HepG2 (cell line): ENCODE data around the gene RAI14. TPM values are rescaled to one million over a fixed set of nuclear protein-coding genes. Genes with fewer than 3 reads are reported as not detected.

Experiments used
- ATAC-seq: fragments of 200-7000 bp; cut with Tn5 transposase; 3 replicates; pipeline ENCODE4 v1.9.1; 2020; ENCODE audit warnings: mild to moderate bottlenecking, moderate library complexity
- BruUV-seq: library from RNA; stranded (reverse); fragments of 400-500 nt; replicated peaks from 2 replicates; lab custom pipeline; 2021; lab: Mats Ljungman, UMichigan
- CTCF ChIA-PET: fragments of 300-600 bp; formaldehyde crosslinking; extraction: SDS; loops from one replicate; lab custom pipeline; 2021; ENCODE audit warnings: low total read pairs, inconsistent platforms, low intra/inter-chr PET ratio; lab: Yijun Ruan, JAX
- POLR2A ChIA-PET: fragments of 350-600 bp; sonication (Branson Sonifier 250); formaldehyde crosslinking; loops from one replicate; lab custom pipeline; 2020; ENCODE audit warnings: antibody characterized with exemption, inconsistent platforms; lab: Yijun Ruan, JAX
- DNase-seq: peaks from one replicate; pipeline ENCODE4 v3.0.0-alpha.2; 2015; ENCODE audit warnings: low spot score
- FAIRE-seq: peaks from 3 replicates; lab custom pipeline; 2011; peaks lifted over from hg19 to GRCh38; lab: Jason Lieb, UNC
- H2AFZ ChIP-seq: one replicate; pipeline ENCODE4 v1.6.1; 2011; ENCODE audit warnings: low read length, inconsistent platforms
- H3K27ac ChIP-seq: fragments of 300-600 bp; 3 replicates; pipeline ENCODE4 v1.8.0; 2011; ENCODE audit warnings: mixed run types, mild to moderate bottlenecking, mixed read lengths, low read length, inconsistent platforms; ENCODE audit not compliant: insufficient read depth; ENCODE audit errors: extremely low read length
- H3K27me3 ChIP-seq, 2 experiments: fragments of 200-600 bp in 1 of 2; 2 replicates in 1 of 2; 3 replicates in 1 of 2; pipeline versions ENCODE4 v1.6.0 to v1.8.0; 2011; ENCODE audit warnings: low read length in 2 of 2, mild to moderate bottlenecking in 2 of 2, moderate library complexity in 2 of 2, inconsistent platforms in 1 of 2; ENCODE audit not compliant: insufficient read depth in 2 of 2, control insufficient read depth in 1 of 2
- H3K36me3 ChIP-seq, 2 experiments: fragments of 200-600 bp in 1 of 2; replicated peaks in 1 of 2; 2 replicates in 1 of 2; 3 replicates in 1 of 2; pipeline versions ENCODE4 v1.5.1 to v1.8.0; 2011; ENCODE audit warnings: low read length in 2 of 2, inconsistent platforms in 1 of 2; ENCODE audit not compliant: insufficient read depth in 2 of 2, control insufficient read depth in 1 of 2
- H3K4me1 ChIP-seq: 2 replicates; pipeline ENCODE4 v1.5.1; 2012; ENCODE audit warnings: low read length, inconsistent platforms; ENCODE audit not compliant: insufficient read depth
- H3K4me2 ChIP-seq: 2 replicates; pipeline ENCODE4 v1.6.0; 2011; ENCODE audit warnings: low read depth, low read length, inconsistent platforms
- H3K4me3 ChIP-seq, 3 experiments: fragments of 200-600 bp in 1 of 3; sonication (generic), shearing (Covaris generic) in 1 of 3; replicated peaks in 1 of 3; 2 replicates each; pipeline ENCODE4 v1.5.1; 2011 to 2016; ENCODE audit warnings: low read length in 3 of 3, inconsistent platforms in 2 of 3, low read depth in 2 of 3, mild to moderate bottlenecking in 2 of 3, control low read depth in 1 of 3, mixed read lengths in 1 of 3; ENCODE audit not compliant: insufficient read depth in 1 of 3
- H3K79me2 ChIP-seq: one replicate; pipeline ENCODE4 v1.6.1; 2011; ENCODE audit warnings: low read length, inconsistent platforms; ENCODE audit not compliant: insufficient read depth
- H3K9ac ChIP-seq: 2 replicates; pipeline ENCODE4 v1.6.0; 2011; ENCODE audit warnings: mild to moderate bottlenecking, low read depth, low read length, inconsistent platforms; ENCODE audit not compliant: insufficient read depth
- H3K9me3 ChIP-seq: 2 replicates; pipeline ENCODE4 v1.5.1; 2012; ENCODE audit warnings: mild to moderate bottlenecking, low read length
- H4K20me1 ChIP-seq: 2 replicates; pipeline ENCODE4 v1.6.0; 2011; ENCODE audit warnings: inconsistent platforms, mild to moderate bottlenecking, low read length, moderate library complexity; ENCODE audit not compliant: insufficient read depth
- CEBPB ChIP-seq: IDR thresholded peaks from 2 replicates; pipeline ENCODE4 v1.6.1; 2011; ENCODE audit warnings: low read depth, low read length, improper control_type of control experiment, borderline replicate concordance
- CEBPG ChIP-seq: IDR thresholded peaks from 2 replicates; pipeline ENCODE4 v1.6.1; 2016
- EZH2 ChIP-seq: conservative IDR thresholded peaks from 2 replicates; pipeline ENCODE4 v1.6.1; 2012; ENCODE audit warnings: mild to moderate bottlenecking, low read depth, low read length, moderate library complexity
- KDM3A ChIP-seq: IDR thresholded peaks from 2 replicates; pipeline ENCODE4 v1.6.1; 2018; ENCODE audit warnings: low read depth, missing compliant biosample characterization
- MZF1 ChIP-seq: sonication (generic); formaldehyde crosslinking; IDR thresholded peaks from 2 replicates; pipeline ENCODE4 v1.8.1; 2023; ENCODE audit warnings: mild to moderate bottlenecking, missing genetic modification reagents, borderline replicate concordance
- SOX13 ChIP-seq, 3 experiments: fragments of 450-650 bp in 1 of 3; sonication (generic) in 1 of 3; formaldehyde crosslinking in 1 of 3; IDR thresholded peaks in 2 of 3; conservative IDR thresholded peaks in 1 of 3; 2 replicates each; pipeline versions ENCODE4 v1.5.0 to v1.6.1; 2016 to 2020; ENCODE audit warnings: antibody characterized with exemption in 1 of 3, mild to moderate bottlenecking in 1 of 3, missing compliant biosample characterization in 1 of 3, missing genetic modification reagents in 1 of 3, moderate library complexity in 1 of 3
- ZFY ChIP-seq: sonication (generic); formaldehyde crosslinking; IDR thresholded peaks from 2 replicates; pipeline ENCODE4 v1.4.0; 2020; ENCODE audit warnings: missing genetic modification reagents
- ZNF431 ChIP-seq: sonication (generic); formaldehyde crosslinking; IDR thresholded peaks from 2 replicates; pipeline ENCODE4 v1.9.0; 2022; ENCODE audit warnings: missing genetic modification reagents, low read depth, mild to moderate bottlenecking, borderline replicate concordance
- WGBS: methylation state at CpG from one replicate; pipeline ENCODE4 v1.1.6; 2017; ENCODE audit warnings: low lambda C conversion rate; 5-methylcytosine and 5-hydroxymethylcytosine counted together
- in situ Hi-C: cut with HindIII; loops from 2 replicates; pipeline ENCODE4 v1.10.0; 2017; ENCODE audit warnings: low pct_unique_long_range_greater_than_20kb; ENCODE audit not compliant: extremely low pct_ligation_motif_present
- intact Hi-C: fragments of 100-400 bp; cut with micrococcal nuclease; formaldehyde crosslinking; loops from one replicate; pipeline ENCODE4 v1.10.0; 2022; ENCODE audit not compliant: unreplicated experiment
- polyA plus RNA-seq, 8 experiments: library from polyadenylated mRNA; depleted of rRNA in 3 of 8; stranded (reverse) in 7 of 8; unstranded in 1 of 8; fragments of >200 nt; fragmentation: Illumina TruSeq in 4 of 8; extraction: Trizol in 4 of 8; gene quantifications; 2 replicates each; pipeline versions ENCODE4 v1.2.1 to v1.2.3, GENCODE V29; 2011 to 2016; ENCODE audit warnings: low read depth in 4 of 8, missing spikeins in 1 of 8, mixed read lengths in 1 of 8; ENCODE audit not compliant: insufficient read depth in 1 of 8
- total RNA-seq, 5 experiments: library from RNA; depleted of rRNA; stranded (reverse); fragments of >200 nt; fragmentation: Illumina TruSeq; extraction: Trizol; gene quantifications; 2 replicates each; pipeline ENCODE4 v1.2.3, GENCODE V29; 2016; ENCODE audit warnings: low read depth in 1 of 5
- TF ChIP-seq, protein P1 (sequence below): sonication (generic); formaldehyde crosslinking; IDR thresholded peaks from 2 replicates; pipeline ENCODE4 v1.4.0; 2020; ENCODE audit warnings: missing genetic modification reagents

RAI14 gene
- total and polyA plus RNA-seq, 2 of the 13 experiments (the other 11 are each of a cell fraction or from before 2014, with no cell fraction given) = 12.6 to 18.2 TPM

DNA sequence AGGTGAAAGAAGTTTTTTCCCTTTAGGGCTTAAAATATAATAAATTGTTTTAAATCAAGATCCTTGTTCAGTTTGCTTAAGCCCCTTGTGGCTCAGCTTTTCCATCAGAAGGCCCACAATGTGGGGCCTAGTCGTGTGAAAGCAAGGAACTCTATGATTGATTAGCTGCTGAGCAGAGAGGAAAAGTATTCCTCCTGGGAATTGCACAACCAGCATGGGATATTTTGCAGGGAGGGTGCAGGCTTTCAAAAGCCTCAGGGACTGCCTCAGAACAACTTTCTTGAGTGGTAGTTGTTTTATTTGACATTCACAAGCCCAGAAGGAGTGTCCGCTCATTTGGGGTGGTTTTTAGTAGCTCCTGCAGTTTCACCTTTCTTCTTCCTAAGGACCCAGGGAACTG lies 202.7 kb downstream of the RAI14 start:
- H2AFZ ChIP-seq = no peak overlapping the region
- intact Hi-C loops (no loop called here), in situ Hi-C loops (no loop called here)
- no peak for DNase-seq
- no peak for ATAC-seq
- H3K4me1 ChIP-seq = peaks cover 10% of the 10 kb centered on the region
- peak; percentile 64 for TF ChIP-seq CEBPB
- no peak for TF ChIP-seq SOX13 (IDR thresholded peaks at IDR 0.05)
- TF ChIP-seq SOX13 (CRISPR knock-in tag; conservative IDR thresholded peaks at IDR 0.05 in 1 of 2, IDR thresholded peaks at IDR 0.05 in 1 of 2) = no peak
- TF ChIP-seq, protein P1, sequence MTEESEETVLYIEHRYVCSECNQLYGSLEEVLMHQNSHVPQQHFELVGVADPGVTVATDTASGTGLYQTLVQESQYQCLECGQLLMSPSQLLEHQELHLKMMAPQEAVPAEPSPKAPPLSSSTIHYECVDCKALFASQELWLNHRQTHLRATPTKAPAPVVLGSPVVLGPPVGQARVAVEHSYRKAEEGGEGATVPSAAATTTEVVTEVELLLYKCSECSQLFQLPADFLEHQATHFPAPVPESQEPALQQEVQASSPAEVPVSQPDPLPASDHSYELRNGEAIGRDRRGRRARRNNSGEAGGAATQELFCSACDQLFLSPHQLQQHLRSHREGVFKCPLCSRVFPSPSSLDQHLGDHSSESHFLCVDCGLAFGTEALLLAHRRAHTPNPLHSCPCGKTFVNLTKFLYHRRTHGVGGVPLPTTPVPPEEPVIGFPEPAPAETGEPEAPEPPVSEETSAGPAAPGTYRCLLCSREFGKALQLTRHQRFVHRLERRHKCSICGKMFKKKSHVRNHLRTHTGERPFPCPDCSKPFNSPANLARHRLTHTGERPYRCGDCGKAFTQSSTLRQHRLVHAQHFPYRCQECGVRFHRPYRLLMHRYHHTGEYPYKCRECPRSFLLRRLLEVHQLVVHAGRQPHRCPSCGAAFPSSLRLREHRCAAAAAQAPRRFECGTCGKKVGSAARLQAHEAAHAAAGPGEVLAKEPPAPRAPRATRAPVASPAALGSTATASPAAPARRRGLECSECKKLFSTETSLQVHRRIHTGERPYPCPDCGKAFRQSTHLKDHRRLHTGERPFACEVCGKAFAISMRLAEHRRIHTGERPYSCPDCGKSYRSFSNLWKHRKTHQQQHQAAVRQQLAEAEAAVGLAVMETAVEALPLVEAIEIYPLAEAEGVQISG (CRISPR knock-in tag) = peak; percentile 52; the same call in 1 of the 2 replicates
- TF ChIP-seq KDM3A = no peak
- no peak for TF ChIP-seq ZNF431 (CRISPR knock-in tag)
- TF ChIP-seq MZF1 = no peak
- no peak for TF ChIP-seq ZFY (CRISPR knock-in tag)
- no peak for TF ChIP-seq EZH2
- peak; percentile 40; the same call in 1 of the 2 replicates for TF ChIP-seq CEBPG (CRISPR knock-in tag)
- WGBS = 60% methylated on average over 2 of the region's 2 CpGs
- no peaks in the 10 kb centered on the region for H4K20me1 ChIP-seq
- no peak overlapping the region for H3K9ac ChIP-seq
- H3K4me3 ChIP-seq = no peak overlapping the region
- no peak overlapping the region for H3K4me2 ChIP-seq
- no TSS peak for BruUV-seq
- H3K79me2 ChIP-seq = no peaks in the 10 kb centered on the region
- no peak overlapping the region for H3K27ac ChIP-seq
- FAIRE-seq = no peak
- ChIA-PET POLR2A (no interaction called here), CTCF (no interaction called here)
- H3K27me3 ChIP-seq = no peaks in the 10 kb centered on the region; a peak in 1 of 5 replicates
- H3K36me3 ChIP-seq = no peaks in the 10 kb centered on the region
- no peaks in the 10 kb centered on the region for H3K9me3 ChIP-seq
